Natural killer cell treated with Interleukin-12 subunit alpha and Interleukin-12 subunit beta and Interleukin-15 and Interleukin-18, amount 100 ng/mL, for 72 hours (primary cell): ENCODE measurements around the gene CACNA1E. TPM values are rescaled to one million over a fixed set of nuclear protein-coding genes. Genes with fewer than 3 reads are reported as not detected.

Experiments used
- ATAC-seq, 2 donors: fragments of 150-1000 bp; cut with Tn5 transposase in 1 of 2; sonication (Bioruptor Pico), chemical (Tn5 transposase) in 1 of 2; 2 replicates each; pipeline ENCODE4 v1.10.0; 2021
- DNase-seq: peaks from one replicate; pipeline ENCODE4 v3.0.0; 2022; ENCODE audit warnings: low spot score
- H3K27ac Mint-ChIP-seq, 2 donors: 1 replicate in 1 of 2; 2 replicates in 1 of 2; pipeline ENCODE4 v1.8.0; 2022; ENCODE audit warnings: mixed read lengths in 2 of 2, mild to moderate bottlenecking in 1 of 2, moderate library complexity in 1 of 2
- H3K27me3 Mint-ChIP-seq, 2 donors: 1 replicate in 1 of 2; 2 replicates in 1 of 2; pipeline ENCODE4 v1.8.0; 2022; ENCODE audit warnings: mixed read lengths in 2 of 2
- H3K36me3 Mint-ChIP-seq: one replicate; pipeline ENCODE4 v1.8.0; 2022; ENCODE audit warnings: mixed read lengths
- H3K4me1 Mint-ChIP-seq, 2 donors: 1 replicate in 1 of 2; 2 replicates in 1 of 2; pipeline ENCODE4 v1.8.0; 2022; ENCODE audit warnings: low read depth in 2 of 2, mixed read lengths in 2 of 2, mild to moderate bottlenecking in 1 of 2
- H3K4me3 Mint-ChIP-seq: one replicate; pipeline ENCODE4 v1.8.0; 2022; ENCODE audit warnings: mixed read lengths
- H3K9me3 Mint-ChIP-seq: 2 replicates; pipeline ENCODE4 v1.8.0; 2022; ENCODE audit warnings: mixed read lengths
- total RNA-seq, 2 donors: library from RNA; stranded (reverse); gene quantifications; one replicate each; pipeline ENCODE4 v1.2.3, GENCODE V29; 2022

Gene CACNA1E
- total RNA-seq, 2 donors from 2014 or later, result 0.08 TPM; not detected in 1

DNA sequence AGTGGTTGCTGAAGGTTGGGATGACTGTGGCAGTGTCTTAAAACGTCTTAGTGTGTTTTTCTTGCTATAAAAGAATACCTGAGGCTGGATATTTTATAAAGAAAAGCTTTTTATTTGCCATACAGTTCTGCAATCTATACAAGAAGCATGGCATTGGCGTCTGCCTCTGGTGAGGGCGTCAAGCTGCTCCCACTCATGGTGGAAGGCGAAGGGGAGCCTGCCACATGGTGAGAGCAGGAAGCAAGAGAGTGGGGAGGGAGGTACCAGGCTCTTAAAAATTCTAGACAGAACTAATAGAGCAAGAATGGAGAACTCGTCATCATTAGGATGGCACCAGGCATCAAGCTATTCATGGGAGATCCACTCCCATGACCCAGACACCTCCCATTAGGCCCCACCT lies 140.5 kb downstream of the CACNA1E start:
- H3K4me1 Mint-ChIP-seq, result no peaks in the 10 kb centered on the region
- H3K27ac Mint-ChIP-seq, result no peak overlapping the region
- H3K27me3 Mint-ChIP-seq, result peaks cover 0 to 5% of the 10 kb centered on the region in 2 donors
- H3K9me3 Mint-ChIP-seq, result no peaks in the 10 kb centered on the region
- no peaks in the 10 kb centered on the region for H3K36me3 Mint-ChIP-seq
- no peak for ATAC-seq
- no peak for DNase-seq
- no peak overlapping the region for H3K4me3 Mint-ChIP-seq

DNA sequence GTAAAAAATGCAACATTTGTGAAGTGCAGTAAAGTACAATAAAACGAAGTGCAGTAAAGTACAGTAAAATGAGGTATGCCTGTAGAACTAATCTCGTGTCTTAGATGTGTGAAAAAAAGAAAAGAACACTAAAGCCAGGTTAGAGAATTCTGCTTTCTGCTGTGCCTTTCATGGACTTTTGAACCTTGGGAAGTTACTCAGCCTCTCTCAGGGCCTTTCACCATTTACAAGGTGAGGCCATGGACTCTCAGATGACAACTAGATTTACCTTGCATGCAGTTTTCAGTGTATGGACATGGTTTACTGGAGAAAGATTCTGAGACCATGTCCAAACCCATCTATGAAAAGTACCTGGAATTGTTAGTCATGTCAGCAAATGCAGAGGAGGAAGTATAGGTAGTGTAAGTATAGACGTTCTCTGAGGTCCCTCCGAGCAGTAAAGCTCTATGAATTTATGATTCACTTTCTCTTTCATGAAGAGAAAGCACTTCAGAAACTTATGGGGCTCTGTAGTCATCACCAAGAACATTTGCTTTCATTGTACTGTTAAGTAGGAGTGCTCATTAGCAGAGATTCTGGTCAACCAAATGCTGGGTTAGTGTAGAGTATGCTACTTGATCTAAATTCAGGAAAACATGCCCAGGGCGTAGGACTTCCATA lies 143.1 kb downstream of the CACNA1E start:
- Mint-ChIP-seq H3K9me3 (no peaks in the 10 kb centered on the region), H3K27ac (no peak overlapping the region), H3K4me1 (no peaks in the 10 kb centered on the region), H3K27me3 (peaks cover 0 to 5% of the 10 kb centered on the region in 2 donors), H3K4me3 (no peak overlapping the region), H3K36me3 (no peaks in the 10 kb centered on the region)
- no peak for ATAC-seq
- no peak for DNase-seq

DNA sequence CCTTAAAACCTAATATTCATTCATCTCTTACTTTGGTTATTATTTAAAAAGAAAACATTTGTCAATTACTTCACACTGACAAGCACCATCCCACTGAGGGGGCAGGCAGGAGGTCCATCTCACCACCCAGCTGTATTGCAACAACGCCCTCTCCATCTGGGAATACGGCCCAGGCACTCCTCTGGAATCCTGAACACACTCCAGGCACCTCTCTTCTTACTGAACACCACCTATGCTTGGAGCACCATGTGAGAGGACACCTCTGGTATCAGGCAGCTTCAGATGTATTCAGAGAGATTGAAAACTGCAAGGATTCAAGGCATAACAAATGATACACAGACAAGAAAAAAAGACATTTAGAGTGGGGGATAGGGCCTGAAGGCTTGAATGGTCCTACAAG lies 147.1 kb downstream of the CACNA1E start:
- no peaks in the 10 kb centered on the region for H3K36me3 Mint-ChIP-seq
- H3K9me3 Mint-ChIP-seq, result no peaks in the 10 kb centered on the region
- DNase-seq, result no peak

DNA sequence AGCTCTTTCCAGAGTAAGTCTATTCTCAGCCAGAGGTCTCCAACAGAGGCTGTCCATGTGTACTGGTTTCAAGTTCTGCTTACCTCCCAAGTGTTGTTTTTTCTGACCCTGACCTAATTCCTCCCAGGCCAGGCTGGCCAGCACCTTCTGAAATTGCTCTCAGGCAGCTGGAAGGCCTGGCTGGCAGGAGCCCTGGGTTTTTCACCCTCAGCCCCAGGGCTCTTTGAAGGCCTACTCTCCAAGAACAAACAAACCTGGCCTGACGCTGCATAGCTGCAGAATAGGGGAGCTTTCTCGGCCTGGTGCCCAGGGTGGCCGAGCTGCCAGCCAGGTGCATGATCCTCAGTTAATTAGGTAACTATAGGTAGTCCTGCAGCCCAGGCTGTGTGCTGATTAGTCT lies 147.5 kb downstream of the CACNA1E start:
- DNase-seq, result no peak
- H3K27ac Mint-ChIP-seq, result no peak overlapping the region

More for the DNA sequence above, 147.1 kb downstream of the CACNA1E start:
- no peaks in the 10 kb centered on the region for H3K4me1 Mint-ChIP-seq
- H3K4me3 Mint-ChIP-seq, result no peak overlapping the region
- no peak overlapping the region for H3K27ac Mint-ChIP-seq
- ATAC-seq, result no peak
- H3K27me3 Mint-ChIP-seq, result peaks cover 9 to 14% of the 10 kb centered on the region in 2 donors

DNA sequence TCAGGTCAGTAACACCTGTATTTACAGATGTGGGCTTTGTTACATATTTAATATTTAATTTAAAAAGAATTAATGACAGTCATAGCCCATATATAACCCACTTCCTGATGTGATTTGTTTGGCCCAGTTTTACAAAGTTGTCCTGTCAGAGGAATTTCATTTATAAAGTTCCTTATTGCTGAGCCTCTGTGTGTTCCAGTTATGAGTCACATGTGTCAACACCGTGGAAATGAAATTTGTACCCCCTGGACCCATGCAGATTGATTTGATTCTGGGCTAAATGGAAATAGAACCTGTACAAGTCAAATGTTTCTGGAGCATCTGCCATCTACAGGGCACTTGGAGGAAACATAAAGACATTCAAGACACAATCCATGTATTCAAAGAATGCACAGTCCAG lies 149.2 kb downstream of the CACNA1E start:
- Mint-ChIP-seq H3K27ac (no peak overlapping the region), H3K27me3 (peaks cover 6 to 19% of the 10 kb centered on the region in 2 donors), H3K9me3 (no peaks in the 10 kb centered on the region), H3K4me1 (no peaks in the 10 kb centered on the region), H3K36me3 (no peaks in the 10 kb centered on the region), H3K4me3 (no peak overlapping the region)
- ATAC-seq, result no peak
- no peak for DNase-seq

More for the DNA sequence above, 147.5 kb downstream of the CACNA1E start:
- no peaks in the 10 kb centered on the region for H3K4me1 Mint-ChIP-seq
- H3K4me3 Mint-ChIP-seq, result no peak overlapping the region
- no peaks in the 10 kb centered on the region for H3K9me3 Mint-ChIP-seq
- peaks cover 6 to 17% of the 10 kb centered on the region in 2 donors for H3K27me3 Mint-ChIP-seq
- no peak for ATAC-seq
- no peaks in the 10 kb centered on the region for H3K36me3 Mint-ChIP-seq

DNA sequence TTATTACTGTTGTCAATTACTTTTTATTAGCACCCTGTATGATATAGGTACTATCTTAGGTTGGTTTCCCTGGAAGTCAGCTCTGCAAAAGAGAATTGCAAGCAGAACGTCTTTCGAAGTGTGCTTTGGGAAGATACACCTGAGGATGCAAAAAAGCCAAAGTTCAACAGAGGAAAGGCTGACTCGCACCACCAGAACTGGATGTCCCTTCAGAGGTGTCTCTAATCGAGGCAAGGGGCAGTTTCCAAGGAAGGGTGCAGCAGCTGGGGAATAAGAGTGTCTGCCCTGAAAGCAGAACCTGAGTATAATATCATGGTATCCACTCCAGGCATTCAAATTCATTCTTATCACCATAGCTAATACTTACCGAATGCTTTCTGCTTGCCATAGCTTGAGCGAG lies 149.6 kb downstream of the CACNA1E start:
- DNase-seq (no peak), ATAC-seq (no peak)
- Mint-ChIP-seq H3K4me3 (no peak overlapping the region), H3K27ac (no peak overlapping the region), H3K36me3 (no peaks in the 10 kb centered on the region), H3K27me3 (peaks cover 6 to 24% of the 10 kb centered on the region in 2 donors), H3K4me1 (no peaks in the 10 kb centered on the region), H3K9me3 (no peaks in the 10 kb centered on the region)

DNA sequence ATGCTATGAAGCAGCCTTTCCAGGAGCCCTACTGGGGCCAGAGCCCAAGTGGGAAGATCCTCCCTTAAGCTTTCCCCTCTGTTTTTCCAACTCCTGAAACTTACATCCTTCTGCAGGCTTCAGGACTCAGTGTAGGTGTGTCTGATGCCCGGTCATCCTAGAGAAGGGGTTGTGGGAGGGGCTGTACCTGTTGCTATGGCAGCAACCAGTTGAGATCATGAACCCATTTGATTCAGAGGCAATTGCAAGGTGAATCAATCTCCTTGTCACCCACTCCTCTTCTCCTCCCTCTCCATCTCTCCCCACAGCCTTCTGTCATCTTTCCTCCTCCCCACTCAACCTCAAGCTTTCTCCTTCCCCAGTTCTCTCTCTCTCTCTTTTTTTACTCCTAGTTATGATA lies 151.8 kb downstream of the CACNA1E start:
- H3K9me3 Mint-ChIP-seq, result peaks cover 4% of the 10 kb centered on the region
- no peak overlapping the region for H3K4me3 Mint-ChIP-seq
- peaks cover 6 to 32% of the 10 kb centered on the region in 2 donors for H3K27me3 Mint-ChIP-seq
- no peaks in the 10 kb centered on the region for H3K4me1 Mint-ChIP-seq
- H3K36me3 Mint-ChIP-seq, result no peaks in the 10 kb centered on the region
- H3K27ac Mint-ChIP-seq, result no peak overlapping the region
- no peak for ATAC-seq
- no peak for DNase-seq

DNA sequence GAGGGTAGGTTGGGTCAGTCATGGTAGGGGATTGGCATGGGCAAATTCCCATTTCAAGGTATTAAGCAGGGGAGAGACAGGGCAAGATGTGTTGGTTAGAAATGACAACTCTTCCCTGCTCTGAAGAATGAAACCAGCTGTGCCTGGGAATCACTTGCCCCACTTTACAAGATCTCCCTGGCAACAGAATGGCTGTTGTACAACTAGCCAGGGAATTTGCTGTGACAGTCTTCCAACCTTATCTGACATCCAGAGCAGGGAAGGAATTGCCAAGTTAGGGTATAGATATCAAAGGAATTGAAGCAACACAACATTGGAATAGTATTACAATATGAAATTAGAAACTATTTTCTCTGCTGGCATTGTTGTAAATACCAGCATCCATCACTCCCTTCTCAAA lies 154.7 kb downstream of the CACNA1E start:
- Mint-ChIP-seq H3K27me3 (peaks cover 9 to 32% of the 10 kb centered on the region in 2 donors), H3K4me3 (no peak overlapping the region), H3K27ac (no peak overlapping the region), H3K4me1 (no peaks in the 10 kb centered on the region), H3K36me3 (no peaks in the 10 kb centered on the region), H3K9me3 (peaks cover 4% of the 10 kb centered on the region)
- no peak for DNase-seq
- ATAC-seq, result no peak

DNA sequence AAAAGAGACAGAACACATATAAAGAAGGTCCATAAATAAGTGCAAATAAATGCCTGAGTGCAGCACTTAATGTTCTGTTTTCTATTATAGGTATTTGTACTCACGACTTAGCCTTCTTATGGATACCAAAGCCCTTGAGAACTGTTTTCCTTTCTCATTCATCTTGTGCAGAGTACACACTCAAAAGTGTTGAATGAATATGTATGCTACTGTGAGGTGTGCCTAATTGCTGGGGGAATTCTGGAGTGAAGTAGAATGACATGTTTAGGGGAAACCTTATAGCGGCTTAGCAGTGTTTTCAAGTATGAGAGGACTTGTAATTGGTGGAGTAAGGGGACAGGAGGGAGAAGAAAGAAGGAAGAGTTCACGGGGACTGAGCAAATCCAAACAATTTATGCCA lies 157.6 kb downstream of the CACNA1E start:
- Mint-ChIP-seq H3K4me3 (no peak overlapping the region), H3K4me1 (no peaks in the 10 kb centered on the region), H3K36me3 (no peaks in the 10 kb centered on the region), H3K27ac (no peak overlapping the region), H3K9me3 (peaks cover 4% of the 10 kb centered on the region), H3K27me3 (peaks cover 6 to 15% of the 10 kb centered on the region in 2 donors)
- DNase-seq (no peak), ATAC-seq (no peak)

DNA sequence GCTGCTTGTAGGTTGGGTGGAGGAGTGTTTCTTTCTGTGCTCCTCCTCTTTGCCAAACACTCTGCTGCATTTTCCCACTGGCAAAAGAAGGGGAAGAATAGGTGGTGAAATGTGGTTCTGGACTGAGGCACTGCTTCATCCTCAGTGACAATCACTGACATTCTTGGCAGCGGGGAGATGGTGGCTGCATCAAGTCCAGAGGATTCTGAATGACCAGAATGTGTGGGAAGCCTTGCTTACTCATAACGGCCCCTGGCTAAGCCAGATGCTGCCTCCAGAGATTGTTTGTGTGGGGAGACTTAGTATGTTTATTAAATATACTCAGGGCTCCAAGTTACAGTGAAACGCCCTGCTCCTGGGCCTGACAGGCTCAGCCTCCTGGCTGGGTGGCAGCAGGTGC lies 160.3 kb downstream of the CACNA1E start:
- Mint-ChIP-seq H3K36me3 (no peaks in the 10 kb centered on the region), H3K27ac (no peak overlapping the region), H3K9me3 (peaks cover 4% of the 10 kb centered on the region), H3K4me3 (no peak overlapping the region), H3K27me3 (peaks cover 6 to 7% of the 10 kb centered on the region in 2 donors), H3K4me1 (no peaks in the 10 kb centered on the region)
- no peak for ATAC-seq
- DNase-seq, result no peak

DNA sequence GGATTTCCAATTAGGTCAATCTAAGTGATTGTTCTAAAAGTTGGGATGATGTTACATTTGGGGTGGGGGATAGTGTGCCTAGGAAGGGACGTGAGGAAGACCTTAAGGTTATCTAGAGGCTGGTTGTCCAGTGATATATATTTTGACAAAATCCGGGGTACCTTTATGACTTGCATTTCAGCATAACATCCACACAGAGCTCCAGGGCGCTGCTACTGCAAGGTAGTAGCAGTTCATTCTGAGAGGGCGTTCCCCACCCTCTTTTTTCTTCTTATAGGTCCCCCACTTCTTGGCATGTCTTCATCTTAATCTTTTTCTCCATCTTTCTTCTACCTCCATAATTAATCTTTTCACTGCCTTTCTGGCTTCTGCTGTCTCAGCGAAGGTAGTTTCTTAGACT lies 161.9 kb downstream of the CACNA1E start:
- ATAC-seq, result no peak
- no peaks in the 10 kb centered on the region for H3K9me3 Mint-ChIP-seq
- DNase-seq, result no peak
- H3K4me1 Mint-ChIP-seq, result no peaks in the 10 kb centered on the region
- no peak overlapping the region for H3K4me3 Mint-ChIP-seq
- no peak overlapping the region for H3K27ac Mint-ChIP-seq
- H3K36me3 Mint-ChIP-seq, result no peaks in the 10 kb centered on the region
- H3K27me3 Mint-ChIP-seq, result peaks cover 6 to 14% of the 10 kb centered on the region in 2 donors

DNA sequence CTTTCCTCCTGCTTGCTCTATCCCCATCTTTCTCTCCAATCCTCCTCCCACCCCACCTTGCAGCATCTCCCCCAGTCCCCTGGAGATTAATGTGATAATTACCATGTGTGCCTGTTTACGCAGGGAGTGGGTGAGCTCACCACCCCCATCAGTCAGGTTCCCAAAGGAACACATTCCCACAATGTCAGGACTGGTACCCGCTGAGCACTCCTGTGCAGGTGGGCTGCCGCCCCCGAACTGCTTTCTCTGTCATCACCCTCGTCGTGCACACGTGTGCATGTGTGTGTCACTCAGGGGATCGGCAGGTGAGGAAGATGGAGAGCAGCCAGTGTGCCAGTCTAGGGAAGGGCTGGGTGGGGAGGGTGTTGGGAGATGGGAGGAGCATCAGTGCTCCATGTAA lies 163.4 kb downstream of the CACNA1E start:
- H3K4me3 Mint-ChIP-seq, result no peak overlapping the region

DNA sequence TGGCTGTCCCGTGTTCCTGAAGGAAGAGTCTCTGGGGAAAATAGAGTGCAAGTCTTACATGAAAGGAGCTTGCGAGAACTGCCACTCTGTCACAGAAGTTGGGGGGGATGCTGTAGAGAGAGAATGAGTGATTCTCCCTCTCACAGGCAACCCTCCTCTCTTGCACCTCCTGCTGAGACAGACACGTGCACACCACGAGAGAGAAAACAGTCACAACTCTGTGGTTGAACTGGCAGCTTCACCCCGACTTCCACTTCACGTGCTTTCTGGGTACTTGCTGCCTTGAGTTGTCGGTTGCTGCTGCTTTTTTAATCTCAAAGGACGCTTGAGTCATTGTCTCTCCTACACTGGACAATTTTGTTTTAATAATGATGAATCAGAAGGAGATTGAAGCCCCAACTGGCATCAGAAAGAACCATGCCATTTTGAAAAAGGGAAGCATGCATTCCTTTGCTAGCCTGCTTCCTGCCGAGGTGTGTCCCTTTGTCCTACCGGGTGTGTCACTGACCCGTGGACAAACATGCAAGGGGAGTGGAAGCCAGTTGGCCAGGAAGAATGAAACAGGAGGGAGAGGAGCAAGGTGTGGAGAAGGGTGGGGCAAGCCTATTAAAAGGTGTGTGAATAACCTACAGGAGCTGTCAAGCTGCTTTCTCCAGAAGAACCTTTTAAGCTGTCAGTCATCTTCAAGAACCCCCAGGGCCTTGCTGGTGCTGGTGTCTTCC lies 164.2 kb downstream of the CACNA1E start:
- H3K27me3 Mint-ChIP-seq, result peaks cover 5 to 26% of the 10 kb centered on the region in 2 donors
- no peak for ATAC-seq

More for the DNA sequence above, 163.4 kb downstream of the CACNA1E start:
- no peaks in the 10 kb centered on the region for H3K4me1 Mint-ChIP-seq
- ATAC-seq (peak in 1 of 2 donors; percentile 21), DNase-seq (no peak)
- no peaks in the 10 kb centered on the region for H3K36me3 Mint-ChIP-seq
- no peak overlapping the region for H3K27ac Mint-ChIP-seq
- H3K27me3 Mint-ChIP-seq, result peaks cover 6 to 22% of the 10 kb centered on the region in 2 donors
- no peaks in the 10 kb centered on the region for H3K9me3 Mint-ChIP-seq

DNA sequence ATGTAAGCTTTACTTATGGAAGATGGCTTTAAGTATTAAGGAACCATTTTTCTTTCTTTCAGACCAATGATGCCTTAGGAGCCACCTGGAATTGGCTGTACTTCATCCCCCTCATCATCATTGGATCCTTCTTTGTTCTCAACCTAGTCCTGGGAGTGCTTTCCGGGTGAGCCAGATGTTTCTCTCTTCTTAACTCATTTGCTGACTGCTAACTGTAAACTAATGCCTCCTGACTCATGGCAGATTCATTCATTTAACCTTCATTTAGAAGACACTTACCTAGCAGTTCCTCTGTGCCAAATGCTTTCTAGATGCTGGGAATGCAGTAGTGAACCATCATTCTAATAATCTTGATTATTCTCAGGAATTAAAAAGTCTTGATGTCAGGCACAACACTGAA lies 168.0 kb downstream of the CACNA1E start:
- H3K4me1 Mint-ChIP-seq, result no peaks in the 10 kb centered on the region
- H3K27me3 Mint-ChIP-seq, result peaks cover 2 to 33% of the 10 kb centered on the region in 2 donors
- no peak for DNase-seq
- H3K9me3 Mint-ChIP-seq, result peaks cover 3% of the 10 kb centered on the region
- H3K36me3 Mint-ChIP-seq, result no peaks in the 10 kb centered on the region
- no peak for ATAC-seq
- no peak overlapping the region for H3K4me3 Mint-ChIP-seq
- no peak overlapping the region for H3K27ac Mint-ChIP-seq

More for the DNA sequence above, 164.2 kb downstream of the CACNA1E start:
- Mint-ChIP-seq H3K27ac (no peak overlapping the region), H3K4me1 (no peaks in the 10 kb centered on the region), H3K36me3 (no peaks in the 10 kb centered on the region), H3K4me3 (no peak overlapping the region), H3K9me3 (peaks cover 3% of the 10 kb centered on the region)
- DNase-seq, result no peak
